A673 (cell line): ENCODE data around the gene SIGLEC6. TPM values are rescaled to one million over a fixed set of nuclear protein-coding genes. Genes with fewer than 3 reads are reported as not detected.

Experiments used
- BruUV-seq: library from RNA; stranded (reverse); fragments of 400-500 nt; replicated peaks from 2 replicates; lab custom pipeline; 2021; lab: Mats Ljungman, UMichigan
- CTCF ChIA-PET: fragments of 300-600 bp; sonication (Branson Sonifier 250); formaldehyde crosslinking; loops from one replicate; lab custom pipeline; 2022; ENCODE audit warnings: antibody characterized with exemption; lab: Charles Lee
- POLR2A ChIA-PET: fragments of 300-600 bp; sonication (Branson Sonifier 250); formaldehyde crosslinking; loops from one replicate; lab custom pipeline; 2022; ENCODE audit warnings: antibody characterized with exemption; ENCODE audit not compliant: low non-redundant PET; lab: Charles Lee
- DNase-seq: peaks from one replicate; pipeline ENCODE4 v3.0.0-alpha.2; 2015; ENCODE audit warnings: low spot score
- H3K27ac ChIP-seq: fragments of 200-600 bp; sonication (generic); 2 replicates; pipeline ENCODE4 v1.5.1; 2016; ENCODE audit warnings: mixed run types, low read depth, mild to moderate bottlenecking, mixed read lengths, antibody characterized with exemption, low read length; ENCODE audit not compliant: poor library complexity, severe bottlenecking
- H3K27me3 ChIP-seq: fragments of 200-600 bp; sonication (generic); replicated peaks from 2 replicates; pipeline ENCODE4 v1.6.1; 2017; ENCODE audit warnings: mixed run types, low read depth, mild to moderate bottlenecking, mixed read lengths, antibody characterized with exemption, low read length; ENCODE audit not compliant: insufficient read depth, poor library complexity
- H3K36me3 ChIP-seq: fragments of 200-600 bp; sonication (generic); 2 replicates; pipeline ENCODE4 v1.6.1; 2016; ENCODE audit warnings: mixed run types, mild to moderate bottlenecking, mixed read lengths, antibody characterized with exemption, low read length; ENCODE audit not compliant: insufficient read depth, poor library complexity, severe bottlenecking
- H3K4me1 ChIP-seq: fragments of 200-600 bp; sonication (generic); 2 replicates; pipeline ENCODE4 v1.6.1; 2017; ENCODE audit warnings: mixed run types, mild to moderate bottlenecking, mixed read lengths, antibody characterized with exemption, low read length; ENCODE audit not compliant: insufficient read depth, poor library complexity, severe bottlenecking
- H3K4me3 ChIP-seq: fragments of 200-600 bp; sonication (generic); 2 replicates; pipeline ENCODE4 v1.5.1; 2016; ENCODE audit warnings: low read depth, mixed run types, mild to moderate bottlenecking, mixed read lengths, low read length; ENCODE audit not compliant: poor library complexity, severe bottlenecking
- H3K9me3 ChIP-seq: fragments of 200-600 bp; sonication (generic); 2 replicates; pipeline ENCODE4 v1.6.1; 2016; ENCODE audit warnings: mixed run types, low read depth, mild to moderate bottlenecking, mixed read lengths, antibody characterized with exemption, low read length; ENCODE audit not compliant: poor library complexity, severe bottlenecking
- CTCF ChIP-seq: fragments of 300-800, 200-600 bp; sonication (generic); conservative IDR thresholded peaks from 2 replicates; pipeline ENCODE4 v1.5.1; 2017; ENCODE audit warnings: low read depth, mild to moderate bottlenecking, antibody characterized with exemption, low read length, moderate library complexity, mixed read lengths
- EZH2 ChIP-seq: fragments of 200-600 bp; sonication (generic); IDR thresholded peaks from 2 replicates; pipeline ENCODE4 v1.6.1; 2017; ENCODE audit warnings: borderline replicate concordance, low read depth, mild to moderate bottlenecking, mixed read lengths, antibody characterized with exemption, low read length; ENCODE audit not compliant: poor library complexity, severe bottlenecking
- intact Hi-C: fragments of 100-400 bp; cut with micrococcal nuclease; formaldehyde crosslinking; loops from one replicate; pipeline ENCODE4 v1.10.0; 2022; ENCODE audit not compliant: unreplicated experiment
- total RNA-seq: library from RNA; stranded (reverse); gene quantifications from 2 replicates; pipeline ENCODE4 v1.2.3, GENCODE V29; 2021

The SIGLEC6 gene
- total RNA-seq, 1 experiment from 2014 or later, result not detected

GRCh38 chr19:51509823-51510660 lies 21.4 kb downstream of the SIGLEC6 start:
- Histone ChIP-seq H3K9me3 (no peaks in the 10 kb centered on the region), H3K27ac (no peak overlapping the region), H3K27me3 (peaks cover 86% of the 10 kb centered on the region), H3K36me3 (no peaks in the 10 kb centered on the region), H3K4me1 (no peaks in the 10 kb centered on the region), H3K4me3 (no peak overlapping the region)
- no peak for DNase-seq
- BruUV-seq, result no TSS peak
- POLR2A ChIA-PET, result no interaction called here
- intact Hi-C loops, result no loop called here
- TF ChIP-seq EZH2, result no peak
- TF ChIP-seq CTCF, result no peak
- CTCF ChIA-PET, result no interaction called here

GRCh38 chr19:51508059-51508733 lies 23.3 kb downstream of the SIGLEC6 start:
- CTCF ChIA-PET, result no interaction called here
- Histone ChIP-seq H3K27me3 (peaks cover 74% of the 10 kb centered on the region), H3K36me3 (no peaks in the 10 kb centered on the region), H3K4me1 (no peaks in the 10 kb centered on the region), H3K9me3 (no peaks in the 10 kb centered on the region), H3K4me3 (no peak overlapping the region), H3K27ac (no peak overlapping the region)
- intact Hi-C loops, result no loop called here
- TF ChIP-seq CTCF (no peak), EZH2 (no peak)
- no peak for DNase-seq
- POLR2A ChIA-PET, result no interaction called here
- no TSS peak for BruUV-seq

GRCh38 chr19:51507640-51508058 lies 23.8 kb downstream of the SIGLEC6 start:
- Histone ChIP-seq H3K4me1 (no peaks in the 10 kb centered on the region), H3K36me3 (no peaks in the 10 kb centered on the region), H3K9me3 (no peaks in the 10 kb centered on the region), H3K27me3 (peaks cover 69% of the 10 kb centered on the region), H3K27ac (no peak overlapping the region), H3K4me3 (no peak overlapping the region)
- TF ChIP-seq EZH2 (no peak), CTCF (no peak)
- BruUV-seq, result no TSS peak
- intact Hi-C loops, result no loop called here
- DNase-seq, result no peak
- POLR2A ChIA-PET, result no interaction called here
- CTCF ChIA-PET, result no interaction called here
